GM19035 (cell line): ENCODE data around the gene TMIE.
"Not testable (repeated sequence)": the region's sequence is repeated elsewhere in the genome, so short reads cannot be mapped to it uniquely, and the experiment has no call there.

ENCODE experiments used
- ATAC-seq: cut with Tn5 transposase; IDR thresholded peaks from one replicate; pipeline ENCODE4 v1.9.1; 2021; ENCODE audit not compliant: unreplicated experiment

Gene TMIE

DNA sequence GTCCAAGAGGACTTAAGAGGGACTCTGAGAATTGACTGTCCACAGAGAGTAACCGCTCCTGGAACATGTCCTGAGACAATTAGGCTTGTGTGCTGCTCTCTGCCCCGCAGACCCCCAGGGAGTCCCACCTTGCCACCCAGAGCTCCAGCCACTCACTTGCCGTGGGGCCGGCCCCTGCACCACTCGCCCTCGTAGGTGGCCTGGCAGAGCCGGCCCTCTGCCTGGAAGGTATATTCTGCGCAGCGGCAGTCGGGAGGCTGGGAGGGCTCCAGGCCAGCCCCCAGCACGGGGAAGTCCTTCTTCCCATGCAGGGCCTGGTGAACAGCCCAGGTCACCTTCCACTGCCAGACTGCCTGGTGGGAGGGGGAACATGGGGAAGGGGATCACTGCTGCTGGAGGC, 18.2 kb upstream of the TMIE start:
- no peak for ATAC-seq

DNA sequence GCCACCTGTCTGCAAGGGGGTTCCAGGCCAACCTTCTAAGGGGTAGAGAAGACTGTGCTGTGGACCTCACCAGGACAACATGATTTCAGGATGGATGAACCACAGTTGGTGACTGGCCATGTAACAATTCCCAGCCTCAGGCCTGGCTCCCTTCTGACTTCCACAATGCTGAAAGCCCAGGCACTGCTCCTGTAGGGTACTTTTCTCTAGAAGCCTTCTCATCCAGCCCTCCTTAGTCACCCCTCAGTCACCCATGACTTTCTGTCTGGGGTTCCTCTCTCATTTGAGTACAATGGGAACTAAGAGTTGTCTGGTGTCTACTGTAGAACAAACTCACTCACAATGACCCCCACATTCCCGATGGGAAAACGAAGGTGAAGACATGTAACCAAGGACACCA, 16.3 kb upstream of the TMIE start:
- no peak for ATAC-seq

GRCh38 chr3:46685446-46685845, 15.7 kb upstream of the TMIE start:
- no peak for ATAC-seq

DNA sequence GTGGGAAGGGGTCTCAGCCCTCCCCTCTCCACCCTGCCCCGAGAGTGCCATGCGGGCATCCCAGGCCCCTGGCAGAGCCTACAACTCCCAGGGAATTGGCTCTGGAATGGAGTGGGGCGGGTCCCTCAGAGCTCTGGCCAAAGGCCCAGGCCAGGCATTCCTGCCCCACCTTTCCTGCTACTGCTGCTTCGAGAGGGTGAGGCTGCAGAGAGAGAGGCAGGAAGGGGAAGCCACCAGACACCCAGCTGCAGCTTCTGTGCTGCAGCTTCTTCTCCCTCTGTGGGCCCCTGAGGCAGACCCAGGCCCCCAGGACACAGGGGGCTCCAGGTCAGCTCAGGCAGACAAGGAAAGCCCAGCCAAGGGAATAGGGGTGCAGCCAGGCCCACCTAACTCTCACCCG, 10.4 kb upstream of the TMIE start:
- ATAC-seq, result no peak

DNA sequence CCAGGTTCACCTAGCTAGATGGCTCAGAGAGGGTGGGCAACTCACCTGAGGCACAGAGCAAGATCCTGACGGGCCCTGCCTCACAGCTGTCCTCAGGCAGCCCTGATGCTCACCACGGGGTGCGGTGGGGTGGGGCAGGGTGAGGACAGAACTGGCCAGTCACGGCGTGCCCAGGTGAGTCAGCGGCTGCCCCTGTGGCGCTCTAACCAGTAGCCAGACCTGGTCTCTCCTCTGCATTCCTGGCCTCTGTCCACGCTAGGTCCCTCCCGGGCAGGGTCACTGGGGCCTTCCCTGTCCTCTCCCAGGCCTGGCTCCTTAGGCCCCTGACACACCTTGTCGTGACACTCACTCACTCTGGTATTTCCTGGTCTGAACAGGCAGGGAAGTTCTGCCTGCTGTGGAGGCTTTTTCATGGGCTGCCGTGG, 8.6 kb upstream of the TMIE start:
- no peak for ATAC-seq

GRCh38 chr3:46693038-46693891, 7.9 kb upstream of the TMIE start, which contains the start of gene ALS2CL:
TSS of gene ALS2CL (minus strand) at chr3:46693679. CDS start at chr3:46689440, 4,239 bp downstream.
- no peak for ATAC-seq

DNA sequence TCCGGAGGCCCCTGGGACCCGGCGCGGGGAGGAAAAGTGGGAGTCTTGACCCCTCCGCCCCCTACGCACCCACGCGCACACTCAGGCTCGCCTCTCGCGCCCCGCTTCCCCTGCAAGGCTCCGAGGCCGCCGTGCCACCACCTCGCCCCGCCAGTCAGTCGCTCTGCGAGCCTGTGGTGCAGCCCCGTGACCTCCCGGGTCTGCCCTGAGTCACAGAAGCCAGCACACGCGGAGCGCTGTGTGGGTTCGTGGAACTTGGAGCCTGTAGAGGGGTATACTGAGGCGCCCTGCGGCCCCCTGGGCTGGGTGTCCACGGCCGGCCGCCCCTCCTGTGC, 7.3 kb upstream of the TMIE start:
- no peak for ATAC-seq

DNA sequence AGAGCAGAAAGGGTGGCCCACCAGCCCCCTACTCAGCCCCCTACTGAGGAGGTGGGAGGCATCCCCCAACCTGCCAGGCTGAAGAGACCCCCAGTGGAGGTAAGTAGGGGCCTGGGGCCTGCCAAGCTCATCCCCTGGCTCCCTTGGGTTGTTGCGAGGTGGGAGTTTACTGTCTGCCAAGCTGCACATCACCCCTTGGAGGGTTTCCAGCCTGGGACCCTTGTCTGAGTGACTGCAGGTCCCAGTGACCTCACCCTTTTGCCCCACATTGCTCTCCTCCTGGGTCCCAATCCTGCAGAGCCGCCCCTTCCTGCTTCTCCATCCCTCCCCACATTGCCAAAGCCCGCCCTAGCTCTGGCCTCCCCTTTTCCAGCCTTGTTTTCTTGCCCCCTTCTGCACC, 6.7 kb upstream of the TMIE start:
- ATAC-seq, result no peak

DNA sequence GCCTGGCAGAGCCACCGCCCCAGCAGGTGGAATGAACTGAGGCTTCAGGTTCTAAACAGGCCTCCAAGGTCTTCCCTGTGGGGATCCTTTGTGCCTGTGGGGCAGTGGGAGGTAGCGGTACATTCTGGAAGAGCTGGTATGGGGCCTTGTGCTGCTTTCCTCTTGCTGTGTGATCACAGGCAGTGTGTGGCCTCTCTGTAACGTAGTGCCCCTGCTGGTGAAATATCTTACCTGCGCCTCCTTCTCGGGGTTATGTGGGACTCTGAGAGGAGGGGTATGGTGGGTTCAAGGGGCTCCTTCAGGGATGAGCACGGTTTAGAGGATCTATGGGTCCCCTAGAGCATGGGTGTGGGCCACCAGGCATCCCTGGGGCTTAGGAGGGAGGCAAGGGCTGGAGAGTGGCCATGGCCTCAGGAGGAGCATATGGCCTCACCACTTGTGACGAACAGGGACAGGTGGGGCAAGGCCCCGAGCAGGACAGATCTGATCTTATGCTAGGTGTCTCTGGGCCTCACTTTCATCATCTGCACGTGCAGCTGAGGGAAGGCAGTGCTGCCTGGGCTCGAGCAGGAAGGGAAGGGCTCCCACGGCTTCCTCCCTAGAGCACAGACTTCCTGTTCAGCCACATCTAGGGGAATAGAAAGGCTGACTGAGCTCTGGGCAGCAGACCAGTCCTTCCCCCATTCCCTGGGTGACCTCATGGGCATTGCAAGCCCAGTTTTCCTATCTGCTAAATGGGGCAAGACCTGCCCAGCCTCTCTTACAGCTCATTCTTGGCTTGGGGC, 5.8 kb upstream of the TMIE start:
- ATAC-seq, result no peak

DNA sequence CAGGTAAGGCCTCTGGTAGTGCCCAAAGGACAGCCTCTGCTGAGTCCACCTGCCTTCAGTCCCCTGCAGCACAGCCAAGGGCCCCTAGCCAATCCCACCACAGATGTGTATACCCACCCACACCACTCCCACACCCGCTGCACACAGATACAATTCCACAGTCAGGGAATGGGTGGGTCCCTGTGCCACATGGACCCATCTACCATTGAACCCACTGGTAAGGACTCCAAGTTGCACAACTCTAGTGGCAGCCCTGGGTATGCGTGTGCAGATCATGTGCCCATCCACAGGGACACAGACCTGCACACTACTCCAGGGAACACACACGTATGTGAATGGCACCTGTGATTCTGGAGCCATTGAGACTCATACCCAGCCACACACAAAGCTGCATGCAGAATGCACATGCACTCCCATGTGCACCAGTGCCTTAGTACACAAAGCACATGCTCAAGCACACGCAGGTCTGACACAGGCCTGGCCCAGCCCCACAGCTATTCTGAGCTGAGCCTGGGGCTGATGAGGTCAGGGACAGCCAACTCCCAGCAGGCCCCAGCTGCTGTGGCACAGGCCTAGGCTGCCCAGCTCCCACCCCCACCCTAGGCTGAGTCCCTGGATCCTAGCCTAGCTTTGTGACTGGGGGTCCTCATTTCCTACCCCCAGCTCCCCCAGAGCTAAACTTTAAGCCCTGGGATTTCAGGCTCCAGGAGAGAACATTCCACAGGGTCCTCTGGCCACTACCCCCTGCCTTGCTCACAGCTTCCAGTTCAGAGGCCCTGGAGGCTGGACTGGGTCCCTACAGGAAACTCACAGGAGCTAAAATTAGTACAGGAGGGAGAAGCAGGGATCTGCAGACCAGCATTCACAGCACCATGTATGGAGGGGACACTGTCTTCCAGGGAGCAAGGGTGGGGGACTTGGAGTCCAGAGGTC, 5.0 kb upstream of the TMIE start:
- ATAC-seq, result no peak

DNA sequence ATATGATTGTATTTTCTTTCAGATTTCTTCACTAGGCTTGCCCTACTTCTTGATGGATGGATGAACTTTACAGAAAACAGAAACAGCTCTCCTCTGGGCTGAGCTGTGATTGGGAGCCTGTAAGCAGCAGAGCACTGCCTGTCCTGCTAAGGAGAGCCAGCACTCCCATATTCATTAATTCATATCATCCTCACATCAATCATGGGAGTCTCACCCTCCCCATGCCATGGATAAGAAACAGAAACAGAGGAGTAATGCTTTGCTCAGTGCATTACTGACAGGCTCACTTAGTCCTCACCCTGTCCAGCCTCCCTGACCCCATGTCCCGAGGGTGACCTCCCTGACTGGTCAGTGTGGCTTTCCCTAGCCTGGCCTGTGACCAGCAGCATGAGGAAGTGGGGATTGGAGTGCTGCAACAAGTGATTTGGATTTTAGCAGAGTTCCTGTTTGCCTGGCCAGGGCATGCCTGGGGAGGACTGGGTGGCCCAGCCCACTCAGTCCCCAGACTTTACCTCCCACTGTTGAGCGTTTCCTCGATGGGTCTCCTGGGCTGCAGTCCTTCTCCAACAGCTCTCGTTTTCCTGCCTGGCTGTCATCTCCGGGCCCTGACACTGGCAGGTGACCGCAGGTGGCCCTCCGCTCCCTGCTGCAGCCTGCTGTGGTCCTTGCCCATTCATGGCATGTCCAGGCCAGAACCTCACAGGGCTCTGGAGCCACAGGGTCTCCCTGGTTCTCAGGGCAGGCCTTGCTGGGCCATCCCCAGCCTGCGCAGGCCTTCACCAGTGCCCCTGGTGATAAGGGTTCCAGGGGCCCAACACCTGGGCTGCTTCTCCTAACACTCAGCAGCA, 1.3 kb upstream of the TMIE start:
- ATAC-seq, result no peak

- ATAC-seq, result no peak
These were observed 420 bp upstream of the TMIE start for GRCh38 chr3:46700772-46701171.

DNA sequence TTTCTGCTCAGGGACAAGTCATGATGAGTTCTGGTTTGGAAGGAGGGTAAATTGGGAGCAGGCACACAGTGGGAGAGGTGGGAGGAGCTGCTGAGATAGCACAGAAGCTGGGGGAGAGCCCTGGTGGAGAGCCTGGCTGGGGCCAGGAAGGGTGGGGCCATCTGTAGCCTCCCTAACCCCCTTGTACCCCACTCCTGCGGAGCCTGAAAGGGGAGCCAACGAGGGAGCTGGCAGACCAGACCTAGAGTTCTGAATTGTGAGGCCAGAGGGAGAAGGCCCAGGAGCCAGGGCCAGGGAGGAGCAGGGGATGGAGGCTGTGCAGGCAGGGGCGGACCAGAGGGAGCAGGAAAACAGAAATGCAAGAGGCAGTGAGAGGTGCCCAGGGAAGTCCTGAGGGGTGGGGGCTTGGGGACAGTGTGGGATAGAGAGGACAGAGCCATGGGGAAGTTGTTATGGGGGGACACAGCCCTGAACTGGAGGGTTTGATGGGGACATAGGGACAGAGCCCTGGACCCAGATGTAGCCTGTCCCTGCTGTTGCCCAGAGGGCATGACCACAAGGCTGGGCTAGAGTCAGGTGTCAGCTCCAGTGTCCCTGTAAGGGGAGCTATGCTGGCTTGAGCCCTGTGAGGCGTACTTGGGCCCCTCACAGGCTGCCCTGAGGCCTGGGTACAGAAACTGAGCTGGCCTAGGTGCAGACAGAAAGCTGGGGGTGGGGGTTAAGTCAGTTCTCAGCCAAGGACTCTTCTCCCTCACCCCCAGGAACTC, 1.2 kb downstream of the TMIE start:
- no peak for ATAC-seq

DNA sequence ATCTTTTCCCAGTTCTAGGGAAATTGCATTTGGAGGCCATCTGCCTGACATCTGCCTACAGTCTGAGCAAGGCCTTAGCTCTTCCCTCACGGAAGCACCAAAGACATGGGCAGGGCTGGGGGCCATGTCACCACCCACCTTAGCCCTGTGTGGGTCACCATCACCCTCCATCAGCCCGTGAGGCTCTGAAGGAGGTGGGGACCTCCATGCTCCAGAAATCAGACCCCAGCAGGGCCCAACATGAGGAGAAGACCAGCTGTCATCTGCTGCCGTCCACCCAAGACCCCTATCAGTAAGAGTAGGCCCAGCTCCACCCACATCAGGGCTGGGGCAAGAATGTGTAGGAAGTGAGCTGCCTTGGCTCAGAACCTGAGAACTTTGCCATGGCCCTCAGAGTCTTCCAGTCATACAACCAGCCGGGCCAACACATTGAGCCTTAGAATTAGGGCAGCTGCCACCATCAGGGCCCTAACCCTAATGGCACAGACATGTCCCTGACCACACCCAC, 1.9 kb downstream of the TMIE start:
- no peak for ATAC-seq

DNA sequence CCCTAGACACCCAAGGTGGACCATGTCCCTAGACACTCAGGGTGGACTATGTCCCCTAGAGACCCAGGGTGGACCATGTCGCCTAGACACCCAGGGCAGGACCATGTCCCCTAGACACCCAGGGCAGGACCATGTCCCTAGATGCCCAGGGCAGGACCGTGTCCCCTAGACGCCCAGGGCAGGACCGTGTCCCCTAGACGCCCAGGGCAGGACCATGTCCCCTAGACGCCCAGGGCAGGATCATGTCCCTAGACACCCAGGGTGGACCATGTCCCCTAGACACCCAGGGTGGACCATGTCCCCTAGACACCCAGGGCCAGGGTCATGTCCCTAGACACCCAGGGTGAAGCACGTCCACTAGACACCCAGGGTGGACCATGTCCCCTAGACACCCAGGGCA, 3.2 kb downstream of the TMIE start:
- not testable (repeated sequence) for ATAC-seq

DNA sequence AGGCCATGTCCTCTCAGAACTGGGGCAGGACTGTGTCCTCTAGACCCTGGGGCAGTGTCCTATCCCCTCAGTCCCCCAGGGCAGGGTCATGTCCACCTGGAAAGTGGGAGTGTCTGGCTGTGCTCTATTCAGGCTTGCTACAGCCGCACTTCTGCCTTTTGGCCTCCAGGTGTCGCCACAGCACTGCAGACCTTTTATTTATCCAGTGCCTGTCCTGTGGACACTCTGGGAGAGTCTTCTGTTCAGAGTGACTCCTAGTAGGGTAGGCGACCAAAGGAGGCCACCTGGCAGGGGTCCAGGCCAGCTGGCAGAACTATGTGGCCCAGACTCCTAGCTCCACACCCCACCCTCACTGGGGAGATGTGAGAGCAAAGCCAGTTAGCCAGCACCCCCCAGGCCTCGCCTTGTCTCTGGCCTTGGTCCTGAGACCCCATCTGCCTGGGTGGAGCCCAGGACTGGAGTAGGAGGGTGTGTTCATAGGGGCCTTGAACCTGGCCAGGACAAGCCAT, 3.9 kb downstream of the TMIE start:
- ATAC-seq, result no peak

- no peak for ATAC-seq
These were observed 4.8 kb downstream of the TMIE start for GRCh38 chr3:46705751-46706552.
